Subcutaneous adipose tissue (tissue), 4 donors: ENCODE data around the gene IL18R1. TPM values are rescaled to one million over a fixed set of nuclear protein-coding genes. Genes with fewer than 3 reads are reported as not detected.

Experiments used
- total RNA-seq, 4 donors: library from RNA; depleted of rRNA; stranded (reverse); fragments of >200 nt; gene quantifications; one replicate each; pipeline ENCODE4 v1.1.0, GENCODE V29; 2016
- TF ChIP-seq, protein P1 (sequence below): fragments of 450-650 bp; IDR thresholded peaks from one replicate; pipeline ENCODE4 v1.5.1; 2016; ENCODE audit warnings: low read depth, mild to moderate bottlenecking, control low read depth, antibody characterized with exemption, moderate library complexity

The IL18R1 gene, protein sequence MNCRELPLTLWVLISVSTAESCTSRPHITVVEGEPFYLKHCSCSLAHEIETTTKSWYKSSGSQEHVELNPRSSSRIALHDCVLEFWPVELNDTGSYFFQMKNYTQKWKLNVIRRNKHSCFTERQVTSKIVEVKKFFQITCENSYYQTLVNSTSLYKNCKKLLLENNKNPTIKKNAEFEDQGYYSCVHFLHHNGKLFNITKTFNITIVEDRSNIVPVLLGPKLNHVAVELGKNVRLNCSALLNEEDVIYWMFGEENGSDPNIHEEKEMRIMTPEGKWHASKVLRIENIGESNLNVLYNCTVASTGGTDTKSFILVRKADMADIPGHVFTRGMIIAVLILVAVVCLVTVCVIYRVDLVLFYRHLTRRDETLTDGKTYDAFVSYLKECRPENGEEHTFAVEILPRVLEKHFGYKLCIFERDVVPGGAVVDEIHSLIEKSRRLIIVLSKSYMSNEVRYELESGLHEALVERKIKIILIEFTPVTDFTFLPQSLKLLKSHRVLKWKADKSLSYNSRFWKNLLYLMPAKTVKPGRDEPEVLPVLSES
- 10 to 100 TPM; 12.6 to 24.9 (median 21.2) TPM for total RNA-seq

DNA sequence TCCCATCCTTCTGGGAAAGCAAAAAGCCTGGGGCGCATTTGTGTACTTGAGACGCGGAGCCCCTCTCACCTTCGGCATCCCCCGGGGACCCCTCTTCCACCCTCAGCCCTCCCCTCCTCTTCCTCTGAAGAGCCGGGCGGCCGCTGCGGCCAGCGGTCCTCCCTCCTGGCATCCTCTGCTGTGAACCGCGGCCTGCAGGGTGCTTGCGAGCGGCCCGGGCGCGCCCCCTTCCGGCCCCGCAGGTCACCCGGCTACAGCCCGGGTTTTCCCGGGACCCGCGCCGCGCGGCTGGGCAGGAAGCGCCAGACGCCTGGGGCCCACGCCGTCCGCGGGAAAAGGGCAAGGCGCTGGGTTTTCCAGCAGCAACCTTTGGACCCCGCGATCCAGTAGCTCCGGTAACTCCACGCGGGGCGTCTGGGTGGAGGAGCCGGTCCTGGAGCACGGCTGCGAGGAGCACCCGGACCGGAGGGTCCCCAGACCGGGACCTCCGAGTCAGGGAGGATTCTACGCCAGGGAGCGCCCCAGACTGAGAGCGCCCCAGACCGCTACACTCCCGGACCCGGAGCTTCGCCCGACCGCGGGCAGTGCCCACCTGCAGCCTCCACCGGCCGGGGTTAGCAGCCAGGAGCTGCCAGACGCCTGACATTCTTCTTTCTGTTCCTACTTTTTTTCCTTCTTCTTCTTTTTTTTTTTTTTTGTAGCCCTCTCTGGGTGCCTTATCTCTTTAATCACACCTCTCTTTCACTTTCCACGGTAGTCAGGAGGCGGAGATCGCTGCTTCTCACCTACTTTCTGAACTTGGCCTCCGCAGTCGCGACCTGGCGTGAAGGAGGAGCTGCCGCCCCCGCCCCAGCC is at the start of gene IL18R1:
Gene IL18R1, plus strand, starts transcription at position 271 of the 855 bp plus-strand sequence. CDS start 6,865 bp downstream, outside the sequence.
- TF ChIP-seq, protein P1, sequence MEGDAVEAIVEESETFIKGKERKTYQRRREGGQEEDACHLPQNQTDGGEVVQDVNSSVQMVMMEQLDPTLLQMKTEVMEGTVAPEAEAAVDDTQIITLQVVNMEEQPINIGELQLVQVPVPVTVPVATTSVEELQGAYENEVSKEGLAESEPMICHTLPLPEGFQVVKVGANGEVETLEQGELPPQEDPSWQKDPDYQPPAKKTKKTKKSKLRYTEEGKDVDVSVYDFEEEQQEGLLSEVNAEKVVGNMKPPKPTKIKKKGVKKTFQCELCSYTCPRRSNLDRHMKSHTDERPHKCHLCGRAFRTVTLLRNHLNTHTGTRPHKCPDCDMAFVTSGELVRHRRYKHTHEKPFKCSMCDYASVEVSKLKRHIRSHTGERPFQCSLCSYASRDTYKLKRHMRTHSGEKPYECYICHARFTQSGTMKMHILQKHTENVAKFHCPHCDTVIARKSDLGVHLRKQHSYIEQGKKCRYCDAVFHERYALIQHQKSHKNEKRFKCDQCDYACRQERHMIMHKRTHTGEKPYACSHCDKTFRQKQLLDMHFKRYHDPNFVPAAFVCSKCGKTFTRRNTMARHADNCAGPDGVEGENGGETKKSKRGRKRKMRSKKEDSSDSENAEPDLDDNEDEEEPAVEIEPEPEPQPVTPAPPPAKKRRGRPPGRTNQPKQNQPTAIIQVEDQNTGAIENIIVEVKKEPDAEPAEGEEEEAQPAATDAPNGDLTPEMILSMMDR, result no peak

DNA sequence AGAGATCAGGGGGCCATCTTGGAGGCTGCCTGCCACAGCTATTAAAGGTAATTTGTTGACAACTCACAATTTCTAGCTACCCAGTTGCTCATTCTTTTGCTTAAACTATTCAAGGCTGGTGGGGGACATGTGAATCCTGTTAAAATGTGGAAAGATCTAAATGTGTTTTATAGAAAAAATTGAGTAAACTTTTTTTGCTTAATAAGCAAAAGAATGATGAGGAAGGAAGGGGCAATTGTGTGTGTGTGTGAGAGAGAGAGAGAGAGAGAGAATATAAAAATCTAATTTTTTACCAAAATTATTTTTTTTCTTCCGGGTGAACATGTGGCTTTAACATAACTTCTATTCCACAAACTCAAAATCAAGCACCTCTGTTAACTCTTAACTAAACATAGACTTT is 49.5 kb upstream of the IL18R1 start:
- TF ChIP-seq, protein P1, result no peak

DNA sequence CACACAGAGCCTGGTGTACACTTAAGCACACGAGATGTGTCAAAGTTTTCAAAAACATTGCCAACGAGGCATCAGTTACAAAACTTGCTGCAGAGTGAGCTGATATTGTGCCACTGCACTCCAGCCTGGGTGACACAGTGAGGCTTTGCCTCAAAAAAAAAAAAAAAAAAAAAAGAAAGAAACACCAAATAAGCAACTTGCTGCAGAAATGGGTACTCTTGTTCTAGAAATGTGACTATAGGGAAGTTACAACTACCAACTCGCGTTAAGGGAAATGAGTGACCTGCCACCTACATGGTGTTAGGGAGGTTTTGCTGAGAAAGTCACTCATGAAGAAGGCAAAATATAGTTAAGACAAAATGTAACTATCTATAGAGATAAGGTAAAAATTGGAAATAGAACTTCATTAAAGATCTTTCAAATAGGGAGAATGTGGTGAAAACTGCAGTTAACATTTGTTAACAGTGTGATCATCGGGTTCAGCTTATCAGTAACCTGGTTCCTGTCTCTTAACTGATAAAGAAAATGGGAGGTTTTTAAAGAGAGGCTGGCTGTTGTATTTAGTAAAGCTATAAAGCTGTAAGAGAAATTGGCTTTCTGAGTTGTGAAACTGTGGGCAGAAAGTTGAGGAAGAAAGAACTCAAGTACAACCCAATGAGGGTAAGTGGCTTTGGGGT is 44.5 kb upstream of the IL18R1 start, which contains the start of gene IL1RL1:
Gene IL1RL1, plus strand, starts transcription at position 600 of the 677 bp plus-strand sequence. CDS start 26,702 bp downstream, outside the sequence.
- TF ChIP-seq, protein P1, result no peak

DNA sequence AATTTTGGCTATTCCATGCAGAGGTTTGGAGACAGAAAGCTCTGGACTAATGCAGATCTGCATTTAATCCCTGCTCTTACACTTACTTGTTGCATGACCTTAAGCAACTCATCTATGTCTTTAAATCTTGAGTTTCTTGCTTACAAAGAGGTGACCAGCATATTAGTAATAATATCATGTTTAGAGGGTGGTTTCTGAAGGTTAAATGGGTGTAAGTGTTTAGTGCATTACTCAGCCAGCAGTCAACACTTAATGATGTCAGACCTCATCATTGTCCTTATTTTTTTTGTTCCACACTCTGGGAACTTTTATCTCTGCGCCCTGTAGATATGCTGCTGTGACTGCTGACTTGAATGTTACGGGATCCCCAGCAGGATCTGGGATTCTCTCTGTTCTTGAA is 42.6 kb upstream of the IL18R1 start:
- TF ChIP-seq, protein P1, result no peak

DNA sequence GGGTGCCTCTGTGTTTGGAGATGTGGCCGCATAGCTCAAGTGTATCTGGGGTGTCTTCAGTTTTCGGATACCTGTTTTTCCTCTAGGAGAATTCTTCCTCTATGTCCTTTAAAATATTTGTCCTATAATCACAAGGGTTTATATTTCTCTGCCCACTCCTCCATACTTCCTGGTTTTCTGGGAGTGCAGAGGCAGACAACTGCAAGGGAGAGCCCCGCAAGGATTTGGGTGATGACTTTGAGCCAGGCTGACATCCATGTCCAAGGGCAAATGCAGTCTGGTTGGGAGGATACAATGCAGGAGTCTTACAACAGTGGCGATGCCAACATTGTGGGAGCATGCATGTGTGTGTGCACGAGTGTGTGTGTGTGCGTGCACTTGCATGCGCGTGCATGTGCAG is 42.1 kb upstream of the IL18R1 start:
- TF ChIP-seq, protein P1, result no peak

DNA sequence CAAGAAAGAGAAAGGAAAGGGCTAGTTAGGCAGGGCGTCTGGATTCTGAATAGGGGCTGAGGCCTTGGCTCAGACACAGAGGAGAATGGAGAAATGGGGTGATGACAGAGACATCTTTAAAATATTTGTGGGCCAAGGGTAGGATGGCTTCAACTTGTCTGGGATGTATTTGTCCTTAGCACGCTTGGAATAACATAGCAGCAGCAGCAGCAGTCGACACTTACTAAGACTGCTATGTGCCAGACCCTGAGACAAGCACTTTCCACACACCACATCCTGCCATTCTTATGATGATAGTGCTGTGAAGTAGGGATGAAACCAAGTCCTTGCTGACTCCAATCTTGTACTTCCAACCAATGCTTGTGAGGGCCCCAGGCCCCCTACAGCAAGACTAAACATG is 41.6 kb upstream of the IL18R1 start:
- TF ChIP-seq, protein P1, result no peak
